ENCODE measurements around the gene NPM1.

DNA sequence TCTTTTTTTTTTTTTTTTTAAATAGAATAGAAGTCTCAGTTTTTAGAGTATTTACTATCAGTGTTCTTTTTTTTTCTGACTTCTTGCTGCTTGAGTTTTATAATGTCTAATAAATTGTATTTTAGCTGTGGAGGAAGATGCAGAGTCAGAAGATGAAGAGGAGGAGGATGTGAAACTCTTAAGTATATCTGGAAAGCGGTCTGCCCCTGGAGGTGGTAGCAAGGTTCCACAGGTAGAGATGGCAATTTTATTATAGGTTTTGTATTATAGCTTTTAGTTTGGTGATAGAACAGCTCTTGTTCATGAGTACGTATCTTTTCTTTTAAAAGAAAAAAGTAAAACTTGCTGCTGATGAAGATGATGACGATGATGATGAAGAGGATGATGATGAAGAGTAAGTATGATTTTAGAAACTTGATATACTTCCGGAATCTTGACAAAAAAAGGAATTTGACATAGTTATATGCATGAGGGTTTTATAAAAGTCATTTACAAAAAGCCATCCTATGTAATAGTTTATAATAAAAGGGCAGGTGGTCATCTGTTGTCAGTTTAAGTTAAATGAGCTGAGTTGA lies 5.0 kb downstream of the NPM1 start:
- no peak for TF ChIP-seq CTCF (IDR thresholded peaks at IDR 0.05; ENCODE audit: low read depth, low read length, missing input control)
- TF ChIP-seq SP1 (IDR thresholded peaks at IDR 0.05), result no peak
- TF ChIP-seq JUND (IDR thresholded peaks at IDR 0.05), result no peak
- TF ChIP-seq RAD21 (IDR thresholded peaks at IDR 0.05), result no peak

Measured in liver (tissue), 3 donors.